Measurements from ENCODE around the gene FOSL2. TPM values are rescaled to one million over a fixed set of nuclear protein-coding genes. Genes with fewer than 3 reads are reported as not detected.

FOSL2 gene
- total and polyA plus RNA-seq, 2 donors, result 6.0 to 37.1 TPM

DNA sequence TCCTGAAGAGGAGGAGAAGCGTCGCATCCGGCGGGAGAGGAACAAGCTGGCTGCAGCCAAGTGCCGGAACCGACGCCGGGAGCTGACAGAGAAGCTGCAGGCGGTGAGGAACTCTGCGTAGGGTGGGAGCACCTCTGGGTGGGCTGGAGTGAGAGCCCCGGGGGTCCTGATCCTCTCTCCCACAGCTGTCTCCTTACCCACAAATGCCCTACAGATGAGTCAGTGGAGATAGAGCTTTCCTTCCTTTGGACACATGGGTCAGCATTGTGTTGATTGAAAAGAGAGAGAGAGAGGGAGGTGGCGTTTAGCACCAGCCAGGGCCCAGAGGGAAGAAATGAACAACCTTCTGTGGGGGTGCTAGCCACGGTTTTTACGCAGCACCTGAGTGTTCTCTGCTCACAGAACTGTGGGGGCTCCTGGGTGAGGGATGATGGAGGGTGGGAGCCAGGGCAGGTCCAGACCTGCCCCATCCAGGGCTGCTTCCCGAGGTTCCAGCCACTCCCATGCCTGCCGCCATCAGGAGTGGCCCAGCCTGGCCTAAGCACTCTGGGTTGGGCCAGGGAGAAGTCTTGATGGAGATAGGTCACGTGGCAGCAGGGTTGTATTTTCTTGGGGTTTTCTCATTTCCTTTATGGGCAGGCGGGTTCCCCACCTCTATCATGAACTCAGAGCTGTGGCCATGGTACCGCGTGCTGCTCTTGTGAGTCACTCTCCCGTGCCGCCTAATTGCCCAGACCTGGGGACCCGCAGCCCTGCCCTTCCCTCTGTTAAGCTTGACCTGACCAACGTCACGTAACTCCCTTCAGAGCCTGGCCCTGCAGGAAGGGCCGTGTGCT, 16.3 kb downstream of the FOSL2 start:
- no peak overlapping the region for H3K4me3 ChIP-seq (ENCODE audit: low read length in 2 of 2)
- peaks cover 17 to 71% of the 10 kb centered on the region in 2 donors for H3K4me1 ChIP-seq (ENCODE audit: control insufficient read depth in 2 of 2, insufficient read depth in 2 of 2, low read length in 2 of 2)
- peak overlapping the region in 1 of 2 donors; percentile 58 for H3K27ac ChIP-seq (ENCODE audit: low read depth in 1 of 2, low read length in 1 of 2)
- peak in 1 of 9 donors; percentile 61 for DNase-seq (ENCODE audit: low read depth in 6 of 9, low spot score in 9 of 9)
- H3K27me3 ChIP-seq (ENCODE audit: control insufficient read depth in 2 of 2, insufficient read depth in 1 of 2, low read length in 1 of 2), result no peaks in the 10 kb centered on the region
- no peaks in the 10 kb centered on the region for H3K9me3 ChIP-seq (ENCODE audit: control insufficient read depth in 2 of 2, insufficient read depth in 1 of 2, low read length in 1 of 2)
- 66% methylated on average over 26 of the region's 26 CpGs for WGBS
- H3K36me3 ChIP-seq (ENCODE audit: control insufficient read depth in 2 of 2, insufficient read depth in 2 of 2, low read length in 1 of 2), result peaks cover 5 to 10% of the 10 kb centered on the region in 2 donors

DNA sequence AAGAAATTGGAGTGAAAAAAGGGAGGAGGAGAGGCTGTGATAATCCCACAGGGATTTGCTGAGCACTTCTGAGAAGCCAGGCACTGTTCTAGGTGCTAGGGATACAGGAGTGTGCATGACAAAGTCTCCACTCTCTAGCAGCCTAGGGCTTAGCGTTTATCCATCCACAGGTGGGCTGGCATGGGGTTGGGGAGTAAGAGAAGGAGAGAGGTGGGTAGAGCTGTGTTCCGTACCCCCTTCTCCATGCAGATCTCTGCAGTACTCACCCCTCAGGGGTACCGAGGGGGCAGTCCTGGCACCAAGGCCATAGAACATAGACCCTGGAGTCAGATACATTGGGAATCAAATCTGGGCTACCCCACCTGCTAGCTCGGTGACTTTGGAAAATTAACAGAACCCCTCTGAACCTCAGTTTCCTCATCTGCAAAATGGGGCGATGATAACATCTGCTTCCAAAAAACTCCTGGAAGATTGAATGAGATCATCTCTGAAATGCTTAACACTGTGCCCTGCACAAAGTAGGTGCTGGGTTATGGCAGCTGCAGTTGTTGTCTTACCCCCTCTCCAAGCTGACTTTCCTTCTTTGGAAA, 18.6 kb downstream of the FOSL2 start:
- H3K36me3 ChIP-seq (ENCODE audit: control insufficient read depth in 2 of 2, insufficient read depth in 2 of 2, low read length in 1 of 2), result peaks cover 5 to 7% of the 10 kb centered on the region in 2 donors
- no peaks in the 10 kb centered on the region for H3K27me3 ChIP-seq (ENCODE audit: control insufficient read depth in 2 of 2, insufficient read depth in 1 of 2, low read length in 1 of 2)
- no peaks in the 10 kb centered on the region for H3K9me3 ChIP-seq (ENCODE audit: control insufficient read depth in 2 of 2, insufficient read depth in 1 of 2, low read length in 1 of 2)
- H3K4me1 ChIP-seq (ENCODE audit: control insufficient read depth in 2 of 2, insufficient read depth in 2 of 2, low read length in 2 of 2), result peaks cover 17 to 76% of the 10 kb centered on the region in 2 donors
- H3K27ac ChIP-seq (ENCODE audit: low read depth in 1 of 2, low read length in 1 of 2), result no peak overlapping the region
- no peak overlapping the region for H3K4me3 ChIP-seq (ENCODE audit: low read length in 2 of 2)
- no peak for DNase-seq (ENCODE audit: low read depth in 6 of 9, low spot score in 9 of 9)
- 98% methylated on average over 5 of the region's 5 CpGs for WGBS

DNA sequence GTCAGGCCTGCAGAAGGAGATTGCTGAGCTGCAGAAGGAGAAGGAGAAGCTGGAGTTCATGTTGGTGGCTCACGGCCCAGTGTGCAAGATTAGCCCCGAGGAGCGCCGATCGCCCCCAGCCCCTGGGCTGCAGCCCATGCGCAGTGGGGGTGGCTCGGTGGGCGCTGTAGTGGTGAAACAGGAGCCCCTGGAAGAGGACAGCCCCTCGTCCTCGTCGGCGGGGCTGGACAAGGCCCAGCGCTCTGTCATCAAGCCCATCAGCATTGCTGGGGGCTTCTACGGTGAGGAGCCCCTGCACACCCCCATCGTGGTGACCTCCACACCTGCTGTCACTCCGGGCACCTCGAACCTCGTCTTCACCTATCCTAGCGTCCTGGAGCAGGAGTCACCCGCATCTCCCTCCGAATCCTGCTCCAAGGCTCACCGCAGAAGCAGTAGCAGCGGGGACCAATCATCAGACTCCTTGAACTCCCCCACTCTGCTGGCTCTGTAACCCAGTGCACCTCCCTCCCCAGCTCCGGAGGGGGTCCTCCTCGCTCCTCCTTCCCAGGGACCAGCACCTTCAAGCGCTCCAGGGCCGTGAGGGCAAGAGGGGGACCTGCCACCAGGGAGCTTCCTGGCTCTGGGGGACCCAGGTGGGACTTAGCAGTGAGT, 19.4 kb downstream of the FOSL2 start:
- Histone ChIP-seq H3K9me3 (ENCODE audit: control insufficient read depth in 2 of 2, insufficient read depth in 1 of 2, low read length in 1 of 2) (no peaks in the 10 kb centered on the region), H3K4me1 (ENCODE audit: control insufficient read depth in 2 of 2, insufficient read depth in 2 of 2, low read length in 2 of 2) (peaks cover 17 to 69% of the 10 kb centered on the region in 2 donors), H3K27me3 (ENCODE audit: control insufficient read depth in 2 of 2, insufficient read depth in 1 of 2, low read length in 1 of 2) (no peaks in the 10 kb centered on the region), H3K27ac (ENCODE audit: low read depth in 1 of 2, low read length in 1 of 2) (no peak overlapping the region), H3K4me3 (ENCODE audit: low read length in 2 of 2) (no peak overlapping the region), H3K36me3 (ENCODE audit: control insufficient read depth in 2 of 2, insufficient read depth in 2 of 2, low read length in 1 of 2) (peaks cover 5 to 7% of the 10 kb centered on the region in 2 donors)
- WGBS, result 97% methylated on average over 27 of the region's 27 CpGs
- DNase-seq (ENCODE audit: low read depth in 6 of 9, low spot score in 9 of 9), result no peak

DNA sequence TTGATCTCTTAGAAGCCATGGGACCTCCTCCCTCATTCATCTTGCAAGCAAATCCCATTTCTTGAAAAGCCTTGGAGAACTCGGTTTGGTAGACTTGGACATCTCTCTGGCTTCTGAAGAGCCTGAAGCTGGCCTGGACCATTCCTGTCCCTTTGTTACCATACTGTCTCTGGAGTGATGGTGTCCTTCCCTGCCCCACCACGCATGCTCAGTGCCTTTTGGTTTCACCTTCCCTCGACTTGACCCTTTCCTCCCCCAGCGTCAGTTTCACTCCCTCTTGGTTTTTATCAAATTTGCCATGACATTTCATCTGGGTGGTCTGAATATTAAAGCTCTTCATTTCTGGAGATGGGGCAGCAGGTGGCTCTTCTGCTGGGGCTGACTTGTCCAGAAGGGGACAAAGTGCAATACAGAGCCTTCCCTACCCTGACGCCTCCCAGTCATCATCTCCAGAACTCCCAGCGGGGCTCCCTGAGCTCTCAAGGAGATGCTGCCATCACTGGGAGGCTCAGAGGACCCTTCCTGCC, 20.0 kb downstream of the FOSL2 start:
- H3K36me3 ChIP-seq (ENCODE audit: control insufficient read depth in 2 of 2, insufficient read depth in 2 of 2, low read length in 1 of 2), result peaks cover 5 to 7% of the 10 kb centered on the region in 2 donors
- H3K27me3 ChIP-seq (ENCODE audit: control insufficient read depth in 2 of 2, insufficient read depth in 1 of 2, low read length in 1 of 2), result no peaks in the 10 kb centered on the region
- H3K4me3 ChIP-seq (ENCODE audit: low read length in 2 of 2), result no peak overlapping the region
- DNase-seq (ENCODE audit: low read depth in 6 of 9, low spot score in 9 of 9), result no peak
- no peaks in the 10 kb centered on the region for H3K9me3 ChIP-seq (ENCODE audit: control insufficient read depth in 2 of 2, insufficient read depth in 1 of 2, low read length in 1 of 2)
- peaks cover 17 to 62% of the 10 kb centered on the region in 2 donors for H3K4me1 ChIP-seq (ENCODE audit: control insufficient read depth in 2 of 2, insufficient read depth in 2 of 2, low read length in 2 of 2)
- no peak overlapping the region for H3K27ac ChIP-seq (ENCODE audit: low read depth in 1 of 2, low read length in 1 of 2)
- 95% methylated on average over 6 of the region's 6 CpGs for WGBS

DNA sequence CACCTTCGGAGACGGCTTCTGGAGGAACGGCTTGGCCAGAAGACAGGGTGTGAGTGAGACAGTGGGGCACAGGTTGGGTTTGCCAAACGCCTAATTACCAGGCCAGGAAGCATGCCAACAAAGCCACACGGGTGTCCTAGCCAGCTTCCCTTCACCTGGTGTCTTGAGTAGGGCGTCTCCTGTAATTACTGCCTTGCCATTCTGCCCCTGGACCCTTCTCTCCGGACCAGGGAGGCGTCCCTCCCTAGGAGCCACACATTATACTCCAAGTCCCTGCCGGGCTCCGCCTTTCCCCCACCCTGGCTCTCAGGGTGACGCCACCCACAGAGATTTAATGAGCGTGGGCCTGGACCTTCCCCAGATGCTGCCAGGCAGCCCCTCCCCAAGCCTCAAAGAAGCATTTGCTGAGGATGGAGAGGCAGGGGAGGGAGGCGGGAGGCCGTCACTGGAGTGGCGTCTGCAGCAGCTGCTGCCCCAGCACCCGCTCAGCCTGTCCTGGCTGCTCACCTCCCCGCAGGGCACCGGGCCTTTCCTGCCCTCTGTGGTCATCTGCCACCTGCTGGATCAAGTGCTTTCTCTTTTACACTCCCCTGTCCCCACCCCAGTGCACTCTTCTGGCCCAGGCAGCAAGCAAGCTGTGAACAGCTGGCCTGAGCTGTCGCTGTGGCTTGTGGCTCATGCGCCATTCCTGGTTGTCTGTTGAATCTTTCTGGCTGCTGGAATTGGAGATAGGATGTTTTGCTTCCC, 20.7 kb downstream of the FOSL2 start:
- Histone ChIP-seq H3K4me1 (ENCODE audit: control insufficient read depth in 2 of 2, insufficient read depth in 2 of 2, low read length in 2 of 2) (peaks cover 17 to 59% of the 10 kb centered on the region in 2 donors), H3K4me3 (ENCODE audit: low read length in 2 of 2) (no peak overlapping the region), H3K27me3 (ENCODE audit: control insufficient read depth in 2 of 2, insufficient read depth in 1 of 2, low read length in 1 of 2) (no peaks in the 10 kb centered on the region), H3K36me3 (ENCODE audit: control insufficient read depth in 2 of 2, insufficient read depth in 2 of 2, low read length in 1 of 2) (peaks cover 5 to 6% of the 10 kb centered on the region in 2 donors), H3K9me3 (ENCODE audit: control insufficient read depth in 2 of 2, insufficient read depth in 1 of 2, low read length in 1 of 2) (no peaks in the 10 kb centered on the region), H3K27ac (ENCODE audit: low read depth in 1 of 2, low read length in 1 of 2) (no peak overlapping the region)
- no peak for DNase-seq (ENCODE audit: low read depth in 6 of 9, low spot score in 9 of 9)
- WGBS, result 86% methylated on average over 20 of the region's 20 CpGs

DNA sequence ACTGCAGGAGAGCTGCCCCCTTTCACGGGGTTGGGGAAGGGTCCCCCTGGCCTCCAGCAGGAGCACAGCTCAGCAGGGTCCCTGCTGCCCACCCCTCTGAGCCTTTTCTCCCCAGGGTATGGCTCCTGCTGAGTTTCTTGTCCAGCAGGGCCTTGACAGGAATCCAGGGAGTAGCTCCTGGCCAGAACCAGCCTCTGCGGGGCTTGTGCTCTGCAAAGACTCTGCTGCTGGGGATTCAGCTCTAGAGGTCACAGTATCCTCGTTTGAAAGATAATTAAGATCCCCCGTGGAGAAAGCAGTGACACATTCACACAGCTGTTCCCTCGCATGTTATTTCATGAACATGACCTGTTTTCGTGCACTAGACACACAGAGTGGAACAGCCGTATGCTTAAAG, 21.2 kb downstream of the FOSL2 start:
- no peaks in the 10 kb centered on the region for H3K9me3 ChIP-seq (ENCODE audit: control insufficient read depth in 2 of 2, insufficient read depth in 1 of 2, low read length in 1 of 2)
- no peak for DNase-seq (ENCODE audit: low read depth in 6 of 9, low spot score in 9 of 9)
- 94% methylated on average over 7 of the region's 7 CpGs for WGBS
- no peak overlapping the region for H3K4me3 ChIP-seq (ENCODE audit: low read length in 2 of 2)
- H3K4me1 ChIP-seq (ENCODE audit: control insufficient read depth in 2 of 2, insufficient read depth in 2 of 2, low read length in 2 of 2), result peaks cover 16 to 54% of the 10 kb centered on the region in 2 donors
- H3K27ac ChIP-seq (ENCODE audit: low read depth in 1 of 2, low read length in 1 of 2), result no peak overlapping the region
- H3K36me3 ChIP-seq (ENCODE audit: control insufficient read depth in 2 of 2, insufficient read depth in 2 of 2, low read length in 1 of 2), result peaks cover 2 to 5% of the 10 kb centered on the region in 2 donors
- H3K27me3 ChIP-seq (ENCODE audit: control insufficient read depth in 2 of 2, insufficient read depth in 1 of 2, low read length in 1 of 2), result no peaks in the 10 kb centered on the region

DNA sequence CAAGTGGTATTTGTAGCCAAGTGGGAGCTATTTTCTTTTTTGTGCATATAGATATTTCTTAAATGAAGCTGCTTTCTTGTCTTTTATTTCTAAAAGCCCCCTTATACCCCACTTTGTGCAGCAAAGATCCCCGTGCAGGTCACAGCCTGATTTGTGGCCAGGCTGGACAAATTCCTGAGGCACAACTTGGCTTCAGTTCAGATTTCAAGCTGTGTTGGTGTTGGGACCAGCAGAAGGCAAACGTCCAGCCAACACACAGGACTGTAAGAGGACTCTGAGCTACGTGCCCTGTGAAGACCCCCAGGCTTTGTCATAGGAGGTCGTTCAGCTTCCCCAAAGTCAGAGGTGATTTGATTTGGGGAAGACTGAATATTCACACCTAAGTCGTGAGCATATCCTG, 21.9 kb downstream of the FOSL2 start:
- Histone ChIP-seq H3K4me3 (ENCODE audit: low read length in 2 of 2) (no peak overlapping the region), H3K4me1 (ENCODE audit: control insufficient read depth in 2 of 2, insufficient read depth in 2 of 2, low read length in 2 of 2) (peaks cover 12 to 47% of the 10 kb centered on the region in 2 donors), H3K36me3 (ENCODE audit: control insufficient read depth in 2 of 2, insufficient read depth in 2 of 2, low read length in 1 of 2) (peaks cover 2 to 5% of the 10 kb centered on the region in 2 donors), H3K9me3 (ENCODE audit: control insufficient read depth in 2 of 2, insufficient read depth in 1 of 2, low read length in 1 of 2) (no peaks in the 10 kb centered on the region), H3K27ac (ENCODE audit: low read depth in 1 of 2, low read length in 1 of 2) (no peak overlapping the region), H3K27me3 (ENCODE audit: control insufficient read depth in 2 of 2, insufficient read depth in 1 of 2, low read length in 1 of 2) (no peaks in the 10 kb centered on the region)
- WGBS, result 91% methylated on average over 5 of the region's 5 CpGs
- no peak for DNase-seq (ENCODE audit: low read depth in 6 of 9, low spot score in 9 of 9)

DNA sequence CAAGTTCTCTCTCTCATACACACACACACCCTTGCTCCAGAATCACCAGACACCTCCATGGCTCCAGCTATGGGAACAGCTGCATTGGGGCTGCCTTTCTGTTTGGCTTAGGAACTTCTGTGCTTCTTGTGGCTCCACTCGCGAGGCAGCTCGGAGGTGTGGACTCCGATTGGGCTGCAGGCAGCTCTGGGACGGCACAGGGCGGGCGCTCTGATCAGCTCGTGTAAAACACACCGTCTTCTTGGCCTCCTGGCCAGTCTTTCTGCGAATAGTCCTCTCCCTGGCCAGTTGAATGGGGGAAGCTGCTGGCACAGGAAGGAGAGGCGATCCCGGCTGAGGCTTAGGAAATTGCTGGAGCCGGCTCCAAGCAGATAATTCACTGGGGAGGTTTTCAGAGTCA, 22.4 kb downstream of the FOSL2 start:
- H3K4me3 ChIP-seq (ENCODE audit: low read length in 2 of 2), result no peak overlapping the region
- H3K27ac ChIP-seq (ENCODE audit: low read depth in 1 of 2, low read length in 1 of 2), result no peak overlapping the region
- 97% methylated on average over 13 of the region's 13 CpGs for WGBS
- peaks cover 10 to 43% of the 10 kb centered on the region in 2 donors for H3K4me1 ChIP-seq (ENCODE audit: control insufficient read depth in 2 of 2, insufficient read depth in 2 of 2, low read length in 2 of 2)
- no peaks in the 10 kb centered on the region for H3K27me3 ChIP-seq (ENCODE audit: control insufficient read depth in 2 of 2, insufficient read depth in 1 of 2, low read length in 1 of 2)
- no peak for DNase-seq (ENCODE audit: low read depth in 6 of 9, low spot score in 9 of 9)
- peaks cover 2 to 5% of the 10 kb centered on the region in 2 donors for H3K36me3 ChIP-seq (ENCODE audit: control insufficient read depth in 2 of 2, insufficient read depth in 2 of 2, low read length in 1 of 2)
- H3K9me3 ChIP-seq (ENCODE audit: control insufficient read depth in 2 of 2, insufficient read depth in 1 of 2, low read length in 1 of 2), result no peaks in the 10 kb centered on the region

All from thymus (tissue), 11 donors.